ENCODE data around the gene ZNF8.

DNA sequence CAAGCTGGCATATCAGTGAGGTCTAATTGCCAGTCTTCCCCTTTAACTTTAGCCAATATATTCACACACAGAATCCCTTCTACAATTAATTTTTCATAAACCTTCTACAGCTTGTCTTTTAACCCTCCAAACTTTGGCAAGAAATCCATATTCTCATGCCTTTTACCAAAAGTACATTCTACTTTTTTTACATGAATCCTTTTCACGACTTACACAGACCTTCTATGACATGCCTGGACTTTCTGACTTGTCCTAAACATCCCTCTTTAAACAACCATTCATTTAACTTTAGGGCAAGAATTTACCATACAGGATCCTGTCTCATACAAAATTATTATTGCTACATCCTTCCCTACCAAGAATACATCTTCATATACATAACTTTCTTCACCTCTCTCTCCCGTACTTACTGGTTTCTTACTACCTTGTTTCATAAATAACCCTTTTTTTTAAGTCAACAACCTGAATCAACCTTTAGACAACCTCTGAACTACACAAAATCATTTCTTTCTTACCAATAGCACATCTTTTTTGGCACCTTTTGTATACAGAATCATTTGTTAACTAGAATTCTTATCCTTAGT lies 26.6 kb upstream of the ZNF8 start:
- TF ChIP-seq, protein P1, sequence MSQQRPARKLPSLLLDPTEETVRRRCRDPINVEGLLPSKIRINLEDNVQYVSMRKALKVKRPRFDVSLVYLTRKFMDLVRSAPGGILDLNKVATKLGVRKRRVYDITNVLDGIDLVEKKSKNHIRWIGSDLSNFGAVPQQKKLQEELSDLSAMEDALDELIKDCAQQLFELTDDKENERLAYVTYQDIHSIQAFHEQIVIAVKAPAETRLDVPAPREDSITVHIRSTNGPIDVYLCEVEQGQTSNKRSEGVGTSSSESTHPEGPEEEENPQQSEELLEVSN (IDR thresholded peaks at IDR 0.05; ENCODE audit: borderline replicate concordance, low read depth) = no peak
- TF ChIP-seq POLR2A (IDR thresholded peaks at IDR 0.05; ENCODE audit: low read length) = no peak
- TF ChIP-seq, protein P2, sequence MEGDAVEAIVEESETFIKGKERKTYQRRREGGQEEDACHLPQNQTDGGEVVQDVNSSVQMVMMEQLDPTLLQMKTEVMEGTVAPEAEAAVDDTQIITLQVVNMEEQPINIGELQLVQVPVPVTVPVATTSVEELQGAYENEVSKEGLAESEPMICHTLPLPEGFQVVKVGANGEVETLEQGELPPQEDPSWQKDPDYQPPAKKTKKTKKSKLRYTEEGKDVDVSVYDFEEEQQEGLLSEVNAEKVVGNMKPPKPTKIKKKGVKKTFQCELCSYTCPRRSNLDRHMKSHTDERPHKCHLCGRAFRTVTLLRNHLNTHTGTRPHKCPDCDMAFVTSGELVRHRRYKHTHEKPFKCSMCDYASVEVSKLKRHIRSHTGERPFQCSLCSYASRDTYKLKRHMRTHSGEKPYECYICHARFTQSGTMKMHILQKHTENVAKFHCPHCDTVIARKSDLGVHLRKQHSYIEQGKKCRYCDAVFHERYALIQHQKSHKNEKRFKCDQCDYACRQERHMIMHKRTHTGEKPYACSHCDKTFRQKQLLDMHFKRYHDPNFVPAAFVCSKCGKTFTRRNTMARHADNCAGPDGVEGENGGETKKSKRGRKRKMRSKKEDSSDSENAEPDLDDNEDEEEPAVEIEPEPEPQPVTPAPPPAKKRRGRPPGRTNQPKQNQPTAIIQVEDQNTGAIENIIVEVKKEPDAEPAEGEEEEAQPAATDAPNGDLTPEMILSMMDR (IDR thresholded peaks at IDR 0.05) = no peak
- TF ChIP-seq MAFK (IDR thresholded peaks at IDR 0.05; ENCODE audit: partially characterized antibody) = no peak
- no peak for TF ChIP-seq RCOR1 (IDR thresholded peaks at IDR 0.05; ENCODE audit: low read depth, low read length)
- TF ChIP-seq EP300 (IDR thresholded peaks at IDR 0.05) = no peak
- no peak for TF ChIP-seq EHMT2 (IDR thresholded peaks at IDR 0.05; ENCODE audit: low read depth)
- TF ChIP-seq, protein P3, sequence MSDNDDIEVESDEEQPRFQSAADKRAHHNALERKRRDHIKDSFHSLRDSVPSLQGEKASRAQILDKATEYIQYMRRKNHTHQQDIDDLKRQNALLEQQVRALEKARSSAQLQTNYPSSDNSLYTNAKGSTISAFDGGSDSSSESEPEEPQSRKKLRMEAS (IDR thresholded peaks at IDR 0.05) = no peak
- TF ChIP-seq BHLHE40 (IDR thresholded peaks at IDR 0.05; ENCODE audit: low read depth, low read length) = no peak
- TF ChIP-seq, protein P4, sequence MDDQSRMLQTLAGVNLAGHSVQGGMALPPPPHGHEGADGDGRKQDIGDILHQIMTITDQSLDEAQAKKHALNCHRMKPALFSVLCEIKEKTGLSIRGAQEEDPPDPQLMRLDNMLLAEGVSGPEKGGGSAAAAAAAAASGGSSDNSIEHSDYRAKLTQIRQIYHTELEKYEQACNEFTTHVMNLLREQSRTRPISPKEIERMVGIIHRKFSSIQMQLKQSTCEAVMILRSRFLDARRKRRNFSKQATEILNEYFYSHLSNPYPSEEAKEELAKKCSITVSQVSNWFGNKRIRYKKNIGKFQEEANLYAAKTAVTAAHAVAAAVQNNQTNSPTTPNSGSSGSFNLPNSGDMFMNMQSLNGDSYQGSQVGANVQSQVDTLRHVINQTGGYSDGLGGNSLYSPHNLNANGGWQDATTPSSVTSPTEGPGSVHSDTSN (IDR thresholded peaks at IDR 0.05) = no peak
- no peak for TF ChIP-seq HOXA7 (CRISPR knock-in tag; IDR thresholded peaks at IDR 0.05)
- TF ChIP-seq MYC (IDR thresholded peaks at IDR 0.05; ENCODE audit: borderline replicate concordance, low read length) = no peak
- TF ChIP-seq GATA3 (IDR thresholded peaks at IDR 0.05; ENCODE audit: borderline replicate concordance) = no peak
- TF ChIP-seq ESRRA (IDR thresholded peaks at IDR 0.05; ENCODE audit: borderline replicate concordance, low read length) = no peak
